Heart left ventricle (tissue), 16 donors: ENCODE measurements around the gene PRKG1. TPM values are rescaled to one million over a fixed set of nuclear protein-coding genes. Genes with fewer than 3 reads are reported as not detected.
A peak's percentile ranks its signal among the peaks of the same experiment; 100 is the strongest.

ENCODE experiments used
- ATAC-seq, 4 donors: fragments of 200-7000 bp; cut with Tn5 transposase; one replicate each; pipeline ENCODE4 v1.9.1; 2020 to 2022; ENCODE audit warnings: moderate library complexity in 4 of 4, mild to moderate bottlenecking in 3 of 4, moderate number of reproducible peaks in 1 of 4
- DNase-seq, 5 donors: peaks; one replicate each; pipeline ENCODE4 v3.0.0-alpha.2; 2020
- H3K27ac ChIP-seq, 12 donors: fragments of 200-600 bp; sonication (generic) in 4 of 12; one replicate each; pipeline versions ENCODE4 v1.5.0 to v1.8.0; 2016 to 2022; ENCODE audit warnings: mild to moderate bottlenecking in 2 of 12
- H3K27me3 ChIP-seq, 9 donors: fragments of 200-600 bp; sonication (generic) in 2 of 9; one replicate each; pipeline versions ENCODE4 v1.5.1 to v1.8.0; 2016 to 2022; ENCODE audit warnings: mild to moderate bottlenecking in 3 of 9
- H3K36me3 ChIP-seq, 9 donors: fragments of 200-600 bp; sonication (generic) in 2 of 9; one replicate each; pipeline versions ENCODE4 v1.5.0 to v1.8.0; 2018 to 2022; ENCODE audit warnings: mild to moderate bottlenecking in 2 of 9
- H3K4me1 ChIP-seq, 12 donors: fragments of 200-600 bp; sonication (generic) in 4 of 12; one replicate each; pipeline versions ENCODE4 v1.5.0 to v1.8.0; 2016 to 2022; ENCODE audit warnings: mild to moderate bottlenecking in 3 of 12
- H3K4me3 ChIP-seq, 12 donors: fragments of 200-600 bp; sonication (generic) in 4 of 12; one replicate each; pipeline versions ENCODE4 v1.5.0 to v1.8.0; 2017 to 2022; ENCODE audit warnings: mild to moderate bottlenecking in 9 of 12, moderate library complexity in 4 of 12
- H3K9me3 ChIP-seq, 12 donors: fragments of 200-600 bp; sonication (generic) in 4 of 12; one replicate each; pipeline versions ENCODE4 v1.5.0 to v1.8.0; 2016 to 2022; ENCODE audit warnings: mild to moderate bottlenecking in 1 of 12
- CTCF ChIP-seq, 12 donors: fragments of 200-600 bp; sonication (generic) in 4 of 12; IDR thresholded peaks; one replicate each; pipeline versions ENCODE4 v1.5.0 to v1.8.0; 2018 to 2022; ENCODE audit warnings: antibody characterized with exemption in 12 of 12, mild to moderate bottlenecking in 5 of 12
- POLR2A ChIP-seq, 2 donors: fragments of 450-650 bp; IDR thresholded peaks; one replicate each; pipeline ENCODE4 v1.6.1; 2017; ENCODE audit warnings: antibody characterized with exemption in 2 of 2, mild to moderate bottlenecking in 2 of 2, moderate library complexity in 2 of 2
- WGBS, 4 donors: extraction: QIAGEN DNeasy Blood & Tissue Kit in 2 of 4; methylation state at CpG; one replicate each; pipeline versions ENCODE4 v1.1.5 to v1.1.7; 2013 to 2018; 5-methylcytosine and 5-hydroxymethylcytosine counted together
- intact Hi-C, 10 donors: fragments of 100-400 bp; cut with DNase I; formaldehyde crosslinking; loops; one replicate each; pipeline versions ENCODE4 v1.11.1 to v1.14.2; 2022
- polyA plus RNA-seq, 2 donors: library from polyadenylated mRNA; stranded (reverse); fragments of 200-250 nt; gene quantifications; one replicate each; pipeline ENCODE4 v1.2.3, GENCODE V29; 2013
- total RNA-seq, 9 donors: library from RNA; depleted of rRNA in 2 of 9; stranded (reverse); fragments of >200 nt in 2 of 9; fragmentation: NEBNext Ultra II Directional in 3 of 9; extraction: Animal tissue kit (Norgen Biotek cat#: 25700) in 3 of 9; gene quantifications; one replicate each; pipeline versions ENCODE4 v1.1.0 to v1.2.4, GENCODE V29; 2016 to 2023
- donor health status: ischemic (EF 13 %, LVEDD 7.1; RV severe dilation, severe dysfunction).
- donor health status: healthy with polysubstance abuse.
- donor health status: DM: no; HTN: yes; CAD: no.
- donor health status: DM: no; HTN: no; CAD: no.
- donor health status: ischemic (EF 25% LVEDD 6.9; RV normal size, moderate dysfunction).
- donor health status: ischemic (EF 25% LVEDD 5.7; RV mildly dilated, moderate dysfunction).
- donor health status: healthy.
- donor health status: DM: yes; HTN: yes; CAD: no.
- donor health status: ischemic (EF 35%, LVEDD 5.7; RV mildly dilated, moderate dysfunction).
- donor health status: nonischemic (EF 11% LVEDD 7.7; RV severe dilation, severe dysfunction).
- donor health status: DM: yes; HTN: yes; CAD: no.
- donor health status: PGD.
- donor health status: ischemic (EF 29% LVEDD 5.4; RV normal size, mild dysfunction).
- donor health status: nonischemic (EF 23%, LVEDD 6.1; RV moderate dilation, normal function).

PRKG1 gene
- total and polyA plus RNA-seq, 11 donors = 5.5 to 37.3 (median 29.3) TPM

DNA sequence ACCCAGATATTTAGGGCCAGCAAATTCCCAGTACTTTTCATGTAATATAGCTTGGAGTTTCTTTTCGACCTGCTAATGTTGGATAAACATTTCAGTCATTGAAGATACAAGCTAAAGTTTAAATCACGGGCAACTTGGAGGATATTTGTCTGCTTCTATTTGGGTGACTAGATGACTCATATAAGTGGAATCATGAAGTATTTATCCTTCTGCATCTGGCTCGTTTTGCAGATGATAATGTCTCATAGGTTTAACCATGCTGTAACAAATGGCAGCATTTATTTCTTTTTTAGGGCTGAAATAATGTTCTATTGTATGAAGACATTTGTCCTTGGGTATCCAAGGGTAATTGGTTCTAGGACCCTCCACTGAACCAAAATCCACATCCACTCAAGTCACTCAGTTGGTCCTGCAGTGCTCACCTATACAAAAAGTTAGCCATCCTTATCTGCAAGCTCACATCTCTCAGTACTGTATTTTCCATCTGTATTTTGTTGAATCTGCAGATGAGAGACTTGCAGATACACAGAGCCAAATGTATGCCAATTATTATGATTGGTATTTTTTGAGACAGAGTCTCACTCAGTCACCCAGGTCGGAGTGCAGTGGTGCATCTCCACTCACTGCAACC is 812.3 kb downstream of the PRKG1 start:
- Histone ChIP-seq H3K9me3 (peaks cover 0 to 5% (median 0%) of the 10 kb centered on the region in 12 donors), H3K36me3 (no peaks in the 10 kb centered on the region), H3K27ac (peak overlapping the region in 1 of 12 donors; percentile 8), H3K4me3 (no peak overlapping the region), H3K4me1 (peaks cover 0 to 19% (median 4%) of the 10 kb centered on the region in 12 donors), H3K27me3 (no peaks in the 10 kb centered on the region)
- no peak for ATAC-seq
- no peak for DNase-seq
- TF ChIP-seq POLR2A (IDR thresholded peaks at IDR 0.05) (no peak), CTCF (IDR thresholded peaks at IDR 0.05) (no peak)
- intact Hi-C loops = loop anchor here in 1 of 10 donors (10.0 kb wide), 1 partner anchor 68 kb away; no protein-coding TSS in a partner anchor
- WGBS, 4 donors = 40 to 63% (median 45%) methylated on average over 4 of the region's 4 CpGs

DNA sequence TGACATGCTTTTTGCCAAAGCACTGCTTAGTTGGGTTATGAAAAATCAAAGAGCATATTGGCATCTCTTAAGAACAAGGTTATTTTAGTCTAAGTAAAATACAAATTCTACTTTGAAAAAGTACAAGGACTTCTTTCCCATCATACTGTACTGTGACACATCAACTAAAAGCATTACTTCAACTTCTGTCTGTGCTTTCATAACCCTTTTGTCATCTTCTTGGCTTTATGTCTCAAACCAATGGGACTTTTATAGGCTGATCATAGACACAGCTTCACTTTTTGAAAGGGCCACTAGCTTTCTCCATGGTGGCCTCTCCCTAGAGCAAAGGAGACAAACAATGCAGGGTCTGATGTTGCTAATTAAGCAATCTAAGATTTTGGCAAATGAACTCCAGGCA is 814.0 kb downstream of the PRKG1 start:
- intact Hi-C loops = loop anchor here in 1 of 10 donors (10.0 kb wide), 1 partner anchor 67 kb away; no protein-coding TSS in a partner anchor
- no peaks in the 10 kb centered on the region for H3K36me3 ChIP-seq
- ATAC-seq (peak in 1 of 4 donors; percentile 24), DNase-seq (no peak)
- H3K27me3 ChIP-seq = no peaks in the 10 kb centered on the region
- peaks cover 0 to 24% (median 4%) of the 10 kb centered on the region in 12 donors for H3K4me1 ChIP-seq
- no peak for TF ChIP-seq CTCF (IDR thresholded peaks at IDR 0.05)
- no peak for TF ChIP-seq POLR2A (IDR thresholded peaks at IDR 0.05)
- no peaks in the 10 kb centered on the region for H3K9me3 ChIP-seq
- no peak overlapping the region for H3K4me3 ChIP-seq
- H3K27ac ChIP-seq = no peak overlapping the region

DNA sequence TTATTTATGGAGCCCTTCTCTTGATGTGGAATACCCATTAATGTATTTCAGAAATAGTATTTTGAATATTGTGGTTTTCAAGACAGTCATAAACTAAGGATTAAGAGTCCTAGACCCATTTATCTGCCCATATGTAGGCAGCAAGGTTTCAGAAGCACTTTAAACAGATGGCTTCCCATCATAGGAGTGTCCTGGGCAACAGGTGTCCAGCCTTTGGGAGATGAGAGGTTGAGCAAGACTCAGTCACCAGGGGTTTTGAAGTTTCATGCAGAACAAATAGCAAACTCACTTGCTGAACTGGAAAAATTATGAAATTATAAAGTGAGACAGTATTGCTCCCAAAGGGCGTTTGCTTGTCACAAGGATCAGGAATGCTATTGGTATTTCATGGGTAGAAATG is 818.0 kb downstream of the PRKG1 start:
- Histone ChIP-seq H3K9me3 (no peaks in the 10 kb centered on the region), H3K4me1 (peaks cover 0 to 36% (median 18%) of the 10 kb centered on the region in 12 donors), H3K27ac (no peak overlapping the region), H3K4me3 (no peak overlapping the region), H3K36me3 (no peaks in the 10 kb centered on the region), H3K27me3 (no peaks in the 10 kb centered on the region)
- DNase-seq (no peak), ATAC-seq (no peak)
- 67 to 81% (median 75%) methylated on average over 1 of the region's 1 CpG for WGBS, 4 donors
- TF ChIP-seq POLR2A (IDR thresholded peaks at IDR 0.05) = no peak
- intact Hi-C loops = no loop called here

DNA sequence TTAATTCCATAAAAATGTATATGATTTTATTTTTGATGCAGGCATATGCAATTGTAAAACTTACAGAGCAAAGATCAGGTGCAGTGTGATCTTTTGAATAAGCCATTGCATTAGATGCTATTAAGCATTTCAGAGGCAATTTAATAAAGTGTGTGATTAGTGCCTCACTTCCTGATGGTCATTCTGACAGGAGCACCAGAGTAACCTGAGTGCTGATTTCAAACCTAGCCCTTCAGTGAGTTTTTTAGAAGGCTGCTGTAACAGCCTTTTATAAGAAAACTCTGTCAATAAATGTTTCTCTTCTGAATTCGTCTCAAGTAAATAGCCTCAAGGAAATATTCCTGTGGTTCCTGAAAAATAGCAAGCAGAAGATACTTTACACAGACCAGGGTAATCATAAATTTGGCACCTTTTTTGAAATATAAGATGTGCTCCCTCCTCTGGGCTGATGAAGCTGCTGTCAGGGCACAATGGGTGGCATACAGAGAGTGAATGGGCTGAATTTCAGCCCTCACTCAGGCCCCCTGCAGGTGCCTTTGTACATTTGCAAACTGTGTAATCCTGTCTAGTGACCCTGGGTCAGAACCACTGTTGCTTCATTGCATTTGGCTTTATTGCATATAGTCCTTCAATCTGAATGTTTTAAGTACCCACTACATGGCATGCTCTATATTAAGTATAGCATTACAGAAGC is 818.8 kb downstream of the PRKG1 start:
- no peak overlapping the region for H3K4me3 ChIP-seq
- DNase-seq = no peak
- no peaks in the 10 kb centered on the region for H3K36me3 ChIP-seq
- peak overlapping the region in 1 of 12 donors; percentile 70 for H3K27ac ChIP-seq
- intact Hi-C loops = no loop called here
- peaks cover 0 to 44% (median 20%) of the 10 kb centered on the region in 12 donors for H3K4me1 ChIP-seq
- no peak for ATAC-seq
- H3K9me3 ChIP-seq = no peaks in the 10 kb centered on the region
- H3K27me3 ChIP-seq = no peaks in the 10 kb centered on the region
- TF ChIP-seq POLR2A (IDR thresholded peaks at IDR 0.05) = no peak
- TF ChIP-seq CTCF (IDR thresholded peaks at IDR 0.05) = peak in 4 of 12 donors; percentile 9 to 31 (median 16)
- 75 to 91% (median 81%) methylated on average over 1 of the region's 1 CpG for WGBS, 4 donors
